K562 (cell line): ENCODE measurements around the gene PLEKHG5. TPM values are rescaled to one million over a fixed set of nuclear protein-coding genes. Genes with fewer than 3 reads are reported as not detected.

Experiments used
- BHLHE40 ChIP-seq: IDR thresholded peaks from 2 replicates; pipeline ENCODE4 v1.6.1; 2011; ENCODE audit warnings: low read length, improper control_type of control experiment
- CBX1 ChIP-seq: sonication (generic); IDR thresholded peaks from 2 replicates; pipeline ENCODE4 v1.6.1; 2016; ENCODE audit warnings: antibody characterized with exemption, low read depth, mild to moderate bottlenecking
- E2F6 ChIP-seq, 2 experiments: IDR thresholded peaks; 2 replicates each; pipeline ENCODE4 v1.6.1; 2011; ENCODE audit warnings: borderline replicate concordance in 1 of 2, control low read depth in 1 of 2, low read depth in 1 of 2, low read length in 1 of 2, mild to moderate bottlenecking in 1 of 2, mixed read lengths in 1 of 2, moderate library complexity in 1 of 2; ENCODE audit not compliant: insufficient read depth in 1 of 2, insufficient read length in 1 of 2, poor library complexity in 1 of 2, severe bottlenecking in 1 of 2; ENCODE audit errors: extremely low read depth in 1 of 2
- GABPB1 ChIP-seq: sonication (generic); formaldehyde crosslinking; IDR thresholded peaks from 2 replicates; pipeline ENCODE4 v1.8.0; 2022; ENCODE audit warnings: mild to moderate bottlenecking, missing genetic modification reagents
- GTF2E2 ChIP-seq: fragments of 200-800 bp; sonication (Bioruptor generic); IDR thresholded peaks from 2 replicates; pipeline ENCODE4 v1.6.1; 2016; ENCODE audit warnings: missing genetic modification characterization, missing compliant biosample characterization
- GTF2F1 ChIP-seq: IDR thresholded peaks from 2 replicates; pipeline ENCODE4 v1.6.1; 2011; ENCODE audit warnings: low read depth, low read length, improper control_type of control experiment
- KAT8 ChIP-seq: fragments of 450-650 bp; IDR thresholded peaks from 2 replicates; pipeline ENCODE4 v1.6.1; 2016; ENCODE audit warnings: low read depth, mild to moderate bottlenecking
- MAX ChIP-seq: sonication (generic); formaldehyde crosslinking; IDR thresholded peaks from 2 replicates; pipeline ENCODE4 v1.9.0; 2022; ENCODE audit warnings: mild to moderate bottlenecking, missing genetic modification reagents
- MTA2 ChIP-seq: fragments of 450-650 bp; IDR thresholded peaks from 2 replicates; pipeline ENCODE4 v1.6.1; 2016; ENCODE audit warnings: low read depth
- NR3C1 ChIP-seq: sonication (generic); formaldehyde crosslinking; IDR thresholded peaks from 2 replicates; pipeline ENCODE4 v1.8.1; 2022; ENCODE audit warnings: missing genetic modification reagents
- POLR2G ChIP-seq: fragments of 200-400 bp; formaldehyde crosslinking; IDR thresholded peaks from 2 replicates; pipeline ENCODE4 v1.6.1; 2017; ENCODE audit warnings: low read depth, mild to moderate bottlenecking, antibody characterized with exemption, low read length, moderate library complexity
- SAFB ChIP-seq: fragments of 200-400 bp; formaldehyde crosslinking; IDR thresholded peaks from 2 replicates; pipeline ENCODE4 v1.6.1; 2017; ENCODE audit warnings: low read depth, low read length, borderline replicate concordance
- SIN3A ChIP-seq, 2 experiments: fragments of 150-350 bp in 1 of 2; IDR thresholded peaks; 2 replicates each; pipeline ENCODE4 v1.6.1; 2011 to 2016; ENCODE audit warnings: borderline replicate concordance in 2 of 2, low read depth in 2 of 2, low read length in 2 of 2, mild to moderate bottlenecking in 2 of 2, moderate library complexity in 2 of 2; ENCODE audit not compliant: control insufficient read depth in 1 of 2
- SIN3B ChIP-seq: fragments of 450-650 bp; IDR thresholded peaks from 2 replicates; pipeline ENCODE4 v1.6.1; 2017; ENCODE audit warnings: low read depth, mild to moderate bottlenecking, moderate library complexity
- SLC30A9 ChIP-seq: fragments of 250-450 bp; sonication (Bioruptor Pico); IDR thresholded peaks from 2 replicates; pipeline ENCODE4 v1.8.0; 2022; ENCODE audit warnings: mild to moderate bottlenecking, moderate library complexity
- SP1 ChIP-seq: sonication (generic); formaldehyde crosslinking; IDR thresholded peaks from 2 replicates; pipeline ENCODE4 v1.8.1; 2022; ENCODE audit warnings: mild to moderate bottlenecking, missing genetic modification reagents
- TFAM ChIP-seq: fragments of 250-450 bp; sonication (Bioruptor Pico); conservative IDR thresholded peaks from 2 replicates; pipeline ENCODE4 v1.5.0; 2021; ENCODE audit warnings: mild to moderate bottlenecking, moderate library complexity
- ZBTB1 ChIP-seq: sonication (generic); formaldehyde crosslinking; IDR thresholded peaks from 2 replicates; pipeline ENCODE4 v1.8.1; 2023; ENCODE audit warnings: missing genetic modification reagents, low read depth, mild to moderate bottlenecking, borderline replicate concordance
- ZNF143 ChIP-seq: sonication (generic); formaldehyde crosslinking; IDR thresholded peaks from 2 replicates; pipeline ENCODE4 v1.9.0; 2022; ENCODE audit warnings: mild to moderate bottlenecking, missing genetic modification reagents
- ZNF780A ChIP-seq: fragments of 250-450 bp; sonication (Bioruptor Pico); IDR thresholded peaks from 2 replicates; pipeline ENCODE4 v1.5.0; 2021; ENCODE audit warnings: mild to moderate bottlenecking
- polyA plus RNA-seq, 8 experiments: library from polyadenylated mRNA; depleted of rRNA in 4 of 8; stranded (reverse) in 5 of 8; unstranded in 3 of 8; fragments of >200 nt; fragmentation: Nextera tagmentation in 2 of 8; fragmentation: Illumina TruSeq in 1 of 8; extraction: Ambion mirVana in 2 of 8; extraction: Trizol in 1 of 8; gene quantifications; 2 replicates each; pipeline versions ENCODE4 v1.2.1 to v1.2.3, GENCODE V29; 2011 to 2014; ENCODE audit warnings: inconsistent platforms in 1 of 8, missing spikeins in 1 of 8
- total RNA-seq, 7 experiments: library from RNA; depleted of rRNA in 6 of 7; stranded (reverse); fragments of >200 nt in 6 of 7; fragmentation: Illumina TruSeq in 2 of 7; extraction: Trizol in 2 of 7; gene quantifications; 2 replicates each; pipeline versions ENCODE4 v1.2.1 to v1.2.3, GENCODE V29; 2011 to 2021; ENCODE audit warnings: low replicate concordance in 1 of 7
- TF ChIP-seq, protein P1 (sequence below), 2 experiments: IDR thresholded peaks; 2 replicates each; pipeline ENCODE4 v1.6.1; 2012; ENCODE audit warnings: improper control_type of control experiment in 2 of 2, low read depth in 2 of 2, low read length in 2 of 2, borderline replicate concordance in 1 of 2
- TF ChIP-seq, protein P2 (sequence below): fragments of 450-650 bp; IDR thresholded peaks from 2 replicates; pipeline ENCODE4 v1.6.1; 2016; ENCODE audit warnings: low read depth, mild to moderate bottlenecking, moderate library complexity

PLEKHG5 gene
- total and polyA plus RNA-seq, 9 of the 15 experiments (the other 6 are each of a cell fraction or from before 2014, with no cell fraction given), result 0.04 to 0.29 (median 0.09) TPM; not detected in 3

DNA sequence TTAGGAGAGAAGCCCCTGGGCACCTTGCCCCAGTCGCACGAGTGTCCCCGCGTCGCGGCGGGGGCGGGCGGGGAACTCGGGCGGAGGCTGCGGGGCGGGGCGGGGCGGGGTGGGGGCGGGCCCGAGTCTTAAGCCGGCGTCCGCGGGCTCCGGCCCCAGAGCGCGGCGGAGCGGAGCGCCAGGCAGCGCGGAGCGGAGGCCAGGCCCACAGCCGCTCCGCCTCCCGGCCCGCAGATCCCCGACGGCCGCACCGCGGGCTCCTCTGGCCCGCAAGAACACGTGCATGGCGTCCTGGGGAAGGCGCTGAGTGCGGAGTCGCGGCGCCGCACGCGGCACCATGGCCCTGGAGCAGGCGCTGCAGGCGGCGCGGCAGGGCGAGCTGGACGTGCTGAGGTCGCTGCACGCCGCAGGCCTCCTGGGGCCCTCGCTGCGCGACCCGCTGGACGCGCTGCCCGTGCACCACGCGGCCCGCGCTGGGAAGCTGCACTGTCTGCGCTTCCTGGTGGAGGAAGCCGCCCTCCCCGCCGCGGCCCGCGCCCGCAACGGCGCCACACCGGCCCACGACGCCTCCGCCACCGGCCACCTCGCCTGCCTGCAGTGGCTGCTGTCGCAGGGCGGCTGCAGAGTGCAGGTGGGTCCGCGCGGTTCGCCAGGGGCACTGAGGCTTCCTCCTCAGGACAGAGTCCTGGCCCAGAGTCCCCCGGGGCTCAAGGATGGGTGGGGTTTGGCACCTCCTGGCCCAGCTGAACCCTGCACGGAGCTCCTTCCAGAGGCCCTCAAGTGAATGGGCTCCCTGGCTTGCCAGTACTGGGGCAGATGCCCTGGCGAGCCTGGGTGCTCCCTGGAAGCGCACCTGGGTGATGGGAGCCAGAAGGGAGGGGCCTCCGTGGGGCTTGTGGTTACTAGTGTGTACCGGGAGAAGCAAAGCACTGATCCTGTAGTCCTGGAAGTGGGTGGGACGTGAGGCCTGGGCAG lies 66.6 kb downstream of the PLEKHG5 start, which contains the start of gene ESPN (continued):
- TF ChIP-seq GABPB1 (CRISPR knock-in tag), result no peak
- no peak for TF ChIP-seq ZNF780A
- TF ChIP-seq MAX (CRISPR knock-in tag), result peak; percentile 82
- TF ChIP-seq BHLHE40, result peak; percentile 37
- TF ChIP-seq SP1, result no peak
- TF ChIP-seq TFAM (CRISPR knock-in tag), result no peak
- TF ChIP-seq GTF2E2 (tag), result no peak
- peak; percentile 79 for TF ChIP-seq NR3C1 (CRISPR knock-in tag)
- TF ChIP-seq SIN3A (IDR thresholded peaks at IDR 0.05; ENCODE audit: borderline replicate concordance in 2 of 2, control insufficient read depth in 1 of 2, low read depth in 2 of 2, low read length in 2 of 2), result no peak
- peak; percentile 68 for TF ChIP-seq POLR2G
- peak; percentile 62 to 82 for TF ChIP-seq E2F6 (IDR thresholded peaks at IDR 0.05; ENCODE audit: borderline replicate concordance in 1 of 2, extremely low read depth in 1 of 2, insufficient read depth in 1 of 2, insufficient read length in 1 of 2, low read depth in 1 of 2, low read length in 1 of 2, poor library complexity in 1 of 2, severe bottlenecking in 1 of 2)
- TF ChIP-seq ZBTB1 (CRISPR knock-in tag), result peak; percentile 66; the same call in 1 of the 2 replicates
- TF ChIP-seq, protein P1, sequence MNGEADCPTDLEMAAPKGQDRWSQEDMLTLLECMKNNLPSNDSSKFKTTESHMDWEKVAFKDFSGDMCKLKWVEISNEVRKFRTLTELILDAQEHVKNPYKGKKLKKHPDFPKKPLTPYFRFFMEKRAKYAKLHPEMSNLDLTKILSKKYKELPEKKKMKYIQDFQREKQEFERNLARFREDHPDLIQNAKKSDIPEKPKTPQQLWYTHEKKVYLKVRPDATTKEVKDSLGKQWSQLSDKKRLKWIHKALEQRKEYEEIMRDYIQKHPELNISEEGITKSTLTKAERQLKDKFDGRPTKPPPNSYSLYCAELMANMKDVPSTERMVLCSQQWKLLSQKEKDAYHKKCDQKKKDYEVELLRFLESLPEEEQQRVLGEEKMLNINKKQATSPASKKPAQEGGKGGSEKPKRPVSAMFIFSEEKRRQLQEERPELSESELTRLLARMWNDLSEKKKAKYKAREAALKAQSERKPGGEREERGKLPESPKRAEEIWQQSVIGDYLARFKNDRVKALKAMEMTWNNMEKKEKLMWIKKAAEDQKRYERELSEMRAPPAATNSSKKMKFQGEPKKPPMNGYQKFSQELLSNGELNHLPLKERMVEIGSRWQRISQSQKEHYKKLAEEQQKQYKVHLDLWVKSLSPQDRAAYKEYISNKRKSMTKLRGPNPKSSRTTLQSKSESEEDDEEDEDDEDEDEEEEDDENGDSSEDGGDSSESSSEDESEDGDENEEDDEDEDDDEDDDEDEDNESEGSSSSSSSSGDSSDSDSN (IDR thresholded peaks at IDR 0.05; ENCODE audit: borderline replicate concordance in 1 of 2, low read depth in 2 of 2, low read length in 2 of 2), result peak; percentile 61 to 77; a peak in 1 of 4 replicates
- TF ChIP-seq ZNF143 (CRISPR knock-in tag), result no peak
- no peak for TF ChIP-seq GTF2F1
- TF ChIP-seq SIN3B, result peak; percentile 46; the same call in 1 of the 2 replicates
- TF ChIP-seq KAT8, result no peak
- TF ChIP-seq SLC30A9, result no peak
- TF ChIP-seq CBX1, result no peak; the same call in 1 of the 2 replicates
- 0 out of 2 replicates have a peak, but pooled peaks have one; percentile 22 for TF ChIP-seq SAFB
- TF ChIP-seq, protein P2, sequence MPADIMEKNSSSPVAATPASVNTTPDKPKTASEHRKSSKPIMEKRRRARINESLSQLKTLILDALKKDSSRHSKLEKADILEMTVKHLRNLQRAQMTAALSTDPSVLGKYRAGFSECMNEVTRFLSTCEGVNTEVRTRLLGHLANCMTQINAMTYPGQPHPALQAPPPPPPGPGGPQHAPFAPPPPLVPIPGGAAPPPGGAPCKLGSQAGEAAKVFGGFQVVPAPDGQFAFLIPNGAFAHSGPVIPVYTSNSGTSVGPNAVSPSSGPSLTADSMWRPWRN, result no peak
- TF ChIP-seq MTA2, result no peak
